Measurements from ENCODE around the gene NUDT3.

Gene NUDT3

GRCh38 chr6:34300332-34300751, 92.1 kb downstream of the NUDT3 start:
- Mint-ChIP-seq H3K9me3 (no peaks in the 10 kb centered on the region), H3K4me1 (peaks cover 4% of the 10 kb centered on the region), H3K36me3 (ENCODE audit: insufficient read depth) (no peaks in the 10 kb centered on the region), H3K4me3 (no peak overlapping the region), H3K27me3 (no peaks in the 10 kb centered on the region), H3K27ac (ENCODE audit: low read depth) (no peak overlapping the region)
- ATAC-seq (replicated peaks; ENCODE audit: extremely low read depth, poor library complexity, severe bottlenecking) (no peak), DNase-seq (ENCODE audit: low spot score in 2 of 2) (no peak)

GRCh38 chr6:34298941-34299340, 93.5 kb downstream of the NUDT3 start:
- H3K9me3 Mint-ChIP-seq: no peaks in the 10 kb centered on the region
- H3K27ac Mint-ChIP-seq (ENCODE audit: low read depth): peak overlapping the region; percentile 65
- H3K4me3 Mint-ChIP-seq: no peak overlapping the region

GRCh38 chr6:34295721-34296120, 96.7 kb downstream of the NUDT3 start:
- Mint-ChIP-seq H3K4me3 (no peak overlapping the region), H3K27me3 (no peaks in the 10 kb centered on the region), H3K9me3 (no peaks in the 10 kb centered on the region), H3K36me3 (ENCODE audit: insufficient read depth) (peaks cover 9% of the 10 kb centered on the region), H3K27ac (ENCODE audit: low read depth) (no peak overlapping the region), H3K4me1 (peaks cover 10% of the 10 kb centered on the region)
- DNase-seq (ENCODE audit: low spot score in 2 of 2) (no peak), ATAC-seq (replicated peaks; ENCODE audit: extremely low read depth, poor library complexity, severe bottlenecking) (no peak)

More at GRCh38 chr6:34298941-34299340, 93.5 kb downstream of the NUDT3 start:
- no peak for DNase-seq (ENCODE audit: low spot score in 2 of 2)
- no peak for ATAC-seq (replicated peaks; ENCODE audit: extremely low read depth, poor library complexity, severe bottlenecking)
- Mint-ChIP-seq H3K27me3 (no peaks in the 10 kb centered on the region), H3K36me3 (ENCODE audit: insufficient read depth) (peaks cover 3% of the 10 kb centered on the region), H3K4me1 (peaks cover 10% of the 10 kb centered on the region)

- Mint-ChIP-seq H3K36me3 (ENCODE audit: insufficient read depth) (peaks cover 9% of the 10 kb centered on the region), H3K9me3 (no peaks in the 10 kb centered on the region), H3K4me1 (peaks cover 18% of the 10 kb centered on the region), H3K27ac (ENCODE audit: low read depth) (no peak overlapping the region), H3K4me3 (no peak overlapping the region), H3K27me3 (no peaks in the 10 kb centered on the region)
- no peak for DNase-seq (ENCODE audit: low spot score in 2 of 2)
- no peak for ATAC-seq (replicated peaks; ENCODE audit: extremely low read depth, poor library complexity, severe bottlenecking)
These were observed 99.5 kb downstream of the NUDT3 start for GRCh38 chr6:34292954-34293353.

GRCh38 chr6:34289137-34289536, 103.3 kb downstream of the NUDT3 start:
- peak overlapping the region; percentile 49 for H3K27ac Mint-ChIP-seq (ENCODE audit: low read depth)
- H3K36me3 Mint-ChIP-seq (ENCODE audit: insufficient read depth): peaks cover 14% of the 10 kb centered on the region
- no peak overlapping the region for H3K4me3 Mint-ChIP-seq
- peaks cover 8% of the 10 kb centered on the region for H3K4me1 Mint-ChIP-seq
- no peaks in the 10 kb centered on the region for H3K9me3 Mint-ChIP-seq
- DNase-seq (ENCODE audit: low spot score in 2 of 2): no peak
- ATAC-seq (replicated peaks; ENCODE audit: extremely low read depth, poor library complexity, severe bottlenecking): no peak
- H3K27me3 Mint-ChIP-seq: no peaks in the 10 kb centered on the region

- no peak for ATAC-seq (replicated peaks; ENCODE audit: extremely low read depth, poor library complexity, severe bottlenecking)
- Mint-ChIP-seq H3K4me1 (peaks cover 8% of the 10 kb centered on the region), H3K27me3 (no peaks in the 10 kb centered on the region), H3K4me3 (no peak overlapping the region), H3K27ac (ENCODE audit: low read depth) (peak overlapping the region; percentile 49), H3K36me3 (ENCODE audit: insufficient read depth) (peaks cover 11% of the 10 kb centered on the region), H3K9me3 (no peaks in the 10 kb centered on the region)
- no peak for DNase-seq (ENCODE audit: low spot score in 2 of 2)
These were observed 103.9 kb downstream of the NUDT3 start for GRCh38 chr6:34288581-34288980.

GRCh38 chr6:34285448-34286164, 106.9 kb downstream of the NUDT3 start:
- no peaks in the 10 kb centered on the region for H3K27me3 Mint-ChIP-seq
- H3K27ac Mint-ChIP-seq (ENCODE audit: low read depth): no peak overlapping the region
- peaks cover 8% of the 10 kb centered on the region for H3K4me1 Mint-ChIP-seq
- no peak overlapping the region for H3K4me3 Mint-ChIP-seq
- no peak for DNase-seq (ENCODE audit: low spot score in 2 of 2)
- no peaks in the 10 kb centered on the region for H3K9me3 Mint-ChIP-seq
- no peak for ATAC-seq (replicated peaks; ENCODE audit: extremely low read depth, poor library complexity, severe bottlenecking)
- peaks cover 10% of the 10 kb centered on the region for H3K36me3 Mint-ChIP-seq (ENCODE audit: insufficient read depth)

GRCh38 chr6:34284563-34285447, 107.7 kb downstream of the NUDT3 start:
- no peak for DNase-seq (ENCODE audit: low spot score in 2 of 2)
- ATAC-seq (replicated peaks; ENCODE audit: extremely low read depth, poor library complexity, severe bottlenecking): no peak
- Mint-ChIP-seq H3K4me3 (no peak overlapping the region), H3K27ac (ENCODE audit: low read depth) (no peak overlapping the region), H3K9me3 (no peaks in the 10 kb centered on the region), H3K27me3 (no peaks in the 10 kb centered on the region), H3K4me1 (peaks cover 8% of the 10 kb centered on the region), H3K36me3 (ENCODE audit: insufficient read depth) (peaks cover 10% of the 10 kb centered on the region)

- Mint-ChIP-seq H3K4me1 (no peaks in the 10 kb centered on the region), H3K4me3 (no peak overlapping the region), H3K36me3 (ENCODE audit: insufficient read depth) (peaks cover 7% of the 10 kb centered on the region), H3K27ac (ENCODE audit: low read depth) (no peak overlapping the region), H3K9me3 (no peaks in the 10 kb centered on the region), H3K27me3 (no peaks in the 10 kb centered on the region)
- DNase-seq (ENCODE audit: low spot score in 2 of 2) (no peak), ATAC-seq (replicated peaks; ENCODE audit: extremely low read depth, poor library complexity, severe bottlenecking) (no peak)
These were observed 110.7 kb downstream of the NUDT3 start for GRCh38 chr6:34281702-34282334.

- H3K27ac Mint-ChIP-seq (ENCODE audit: low read depth): no peak overlapping the region
- H3K27me3 Mint-ChIP-seq: no peaks in the 10 kb centered on the region
- DNase-seq (ENCODE audit: low spot score in 2 of 2) (no peak), ATAC-seq (replicated peaks; ENCODE audit: extremely low read depth, poor library complexity, severe bottlenecking) (no peak)
- peaks cover 7% of the 10 kb centered on the region for H3K36me3 Mint-ChIP-seq (ENCODE audit: insufficient read depth)
- no peaks in the 10 kb centered on the region for H3K9me3 Mint-ChIP-seq
- H3K4me1 Mint-ChIP-seq: no peaks in the 10 kb centered on the region
- H3K4me3 Mint-ChIP-seq: no peak overlapping the region
These were observed 112.3 kb downstream of the NUDT3 start for GRCh38 chr6:34280216-34280615.

GRCh38 chr6:34278833-34279232, 113.6 kb downstream of the NUDT3 start:
- ATAC-seq (replicated peaks; ENCODE audit: extremely low read depth, poor library complexity, severe bottlenecking) (no peak), DNase-seq (ENCODE audit: low spot score in 2 of 2) (no peak)
- Mint-ChIP-seq H3K9me3 (no peaks in the 10 kb centered on the region), H3K27ac (ENCODE audit: low read depth) (peak overlapping the region; percentile 39), H3K36me3 (ENCODE audit: insufficient read depth) (peaks cover 7% of the 10 kb centered on the region), H3K4me1 (no peaks in the 10 kb centered on the region), H3K27me3 (no peaks in the 10 kb centered on the region), H3K4me3 (no peak overlapping the region)

GRCh38 chr6:34277763-34278112, 114.7 kb downstream of the NUDT3 start:
- H3K4me3 Mint-ChIP-seq: no peak overlapping the region

More at GRCh38 chr6:34277763-34278112, 114.7 kb downstream of the NUDT3 start:
- H3K27me3 Mint-ChIP-seq: no peaks in the 10 kb centered on the region
- ATAC-seq (replicated peaks; ENCODE audit: extremely low read depth, poor library complexity, severe bottlenecking) (no peak), DNase-seq (ENCODE audit: low spot score in 2 of 2) (no peak)
- peaks cover 9% of the 10 kb centered on the region for H3K36me3 Mint-ChIP-seq (ENCODE audit: insufficient read depth)
- no peak overlapping the region for H3K27ac Mint-ChIP-seq (ENCODE audit: low read depth)
- H3K4me1 Mint-ChIP-seq: no peaks in the 10 kb centered on the region
- no peaks in the 10 kb centered on the region for H3K9me3 Mint-ChIP-seq

Measured in central memory CD8-positive, alpha-beta T cell (primary cell).